ENCODE data around the gene HIP1.

HIP1 gene

GRCh38 chr7:75715864-75716263 lies 22.9 kb downstream of the HIP1 start:
- Histone ChIP-seq H3K36me3 (ENCODE audit: control insufficient read depth, low read length) (no peaks in the 10 kb centered on the region), H3K4me3 (ENCODE audit: low read length) (no peak overlapping the region), H3K9me3 (ENCODE audit: control insufficient read depth, insufficient read depth, low read length) (peaks cover 3% of the 10 kb centered on the region; the same call in 1 of the 2 replicates), H3F3A (ENCODE audit: control insufficient read depth, insufficient read depth) (no peaks in the 10 kb centered on the region), H3K9me2 (replicated peaks; ENCODE audit: control insufficient read depth, low read length) (no peaks in the 10 kb centered on the region), H4K20me1 (ENCODE audit: control insufficient read depth, insufficient read depth, low read depth, low read length) (no peaks in the 10 kb centered on the region), H3K4me2 (ENCODE audit: low read length) (no peak overlapping the region), H3K79me2 (ENCODE audit: control insufficient read depth, low read length) (no peaks in the 10 kb centered on the region), H3K27ac (ENCODE audit: low read depth, low read length) (no peak overlapping the region), H3K4me1 (ENCODE audit: control insufficient read depth, low read length) (peaks cover 16% of the 10 kb centered on the region), H3K27me3 (ENCODE audit: control insufficient read depth, low read length) (no peaks in the 10 kb centered on the region; the same call in 1 of the 2 replicates)
- no peak for TF ChIP-seq CTCF (IDR thresholded peaks at IDR 0.05; ENCODE audit: low read depth, low read length, poor library complexity, severe bottlenecking)
- no peak for TF ChIP-seq EZH2phosphoT487 (IDR thresholded peaks at IDR 0.05; ENCODE audit: borderline replicate concordance, low read length)

GRCh38 chr7:75712517-75713361 lies 26.0 kb downstream of the HIP1 start:
- no peak overlapping the region for H3K27ac ChIP-seq (ENCODE audit: low read depth, low read length)
- H3K27me3 ChIP-seq (ENCODE audit: control insufficient read depth, low read length) = no peaks in the 10 kb centered on the region; the same call in 1 of the 2 replicates
- H3F3A ChIP-seq (ENCODE audit: control insufficient read depth, insufficient read depth) = no peaks in the 10 kb centered on the region
- H3K4me3 ChIP-seq (ENCODE audit: low read length) = peak overlapping the region; percentile 35
- TF ChIP-seq EZH2phosphoT487 (IDR thresholded peaks at IDR 0.05; ENCODE audit: borderline replicate concordance, low read length) = no peak
- TF ChIP-seq CTCF (IDR thresholded peaks at IDR 0.05; ENCODE audit: low read depth, low read length, poor library complexity, severe bottlenecking) = no peak
- H3K9me2 ChIP-seq (replicated peaks; ENCODE audit: control insufficient read depth, low read length) = no peaks in the 10 kb centered on the region
- no peaks in the 10 kb centered on the region for H4K20me1 ChIP-seq (ENCODE audit: control insufficient read depth, insufficient read depth, low read depth, low read length)
- no peaks in the 10 kb centered on the region for H3K36me3 ChIP-seq (ENCODE audit: control insufficient read depth, low read length)
- H3K79me2 ChIP-seq (ENCODE audit: control insufficient read depth, low read length) = no peaks in the 10 kb centered on the region
- H3K9me3 ChIP-seq (ENCODE audit: control insufficient read depth, insufficient read depth, low read length) = peaks cover 27% of the 10 kb centered on the region
- peak overlapping the region; percentile 65 for H3K4me2 ChIP-seq (ENCODE audit: low read length)
- peaks cover 16% of the 10 kb centered on the region for H3K4me1 ChIP-seq (ENCODE audit: control insufficient read depth, low read length)

GRCh38 chr7:75711656-75712514 lies 26.9 kb downstream of the HIP1 start:
- Histone ChIP-seq H3K4me2 (ENCODE audit: low read length) (peak overlapping the region; percentile 65), H3K27me3 (ENCODE audit: control insufficient read depth, low read length) (no peaks in the 10 kb centered on the region; the same call in 1 of the 2 replicates), H3K27ac (ENCODE audit: low read depth, low read length) (no peak overlapping the region)

More at GRCh38 chr7:75711656-75712514, 26.9 kb downstream of the HIP1 start:
- Histone ChIP-seq H3K4me3 (ENCODE audit: low read length) (peak overlapping the region; percentile 35), H4K20me1 (ENCODE audit: control insufficient read depth, insufficient read depth, low read depth, low read length) (no peaks in the 10 kb centered on the region), H3K4me1 (ENCODE audit: control insufficient read depth, low read length) (peaks cover 16% of the 10 kb centered on the region), H3K9me3 (ENCODE audit: control insufficient read depth, insufficient read depth, low read length) (peaks cover 27% of the 10 kb centered on the region), H3K79me2 (ENCODE audit: control insufficient read depth, low read length) (no peaks in the 10 kb centered on the region), H3K36me3 (ENCODE audit: control insufficient read depth, low read length) (no peaks in the 10 kb centered on the region), H3K9me2 (replicated peaks; ENCODE audit: control insufficient read depth, low read length) (no peaks in the 10 kb centered on the region), H3F3A (ENCODE audit: control insufficient read depth, insufficient read depth) (no peaks in the 10 kb centered on the region)
- TF ChIP-seq CTCF (IDR thresholded peaks at IDR 0.05; ENCODE audit: low read depth, low read length, poor library complexity, severe bottlenecking) (no peak), EZH2phosphoT487 (IDR thresholded peaks at IDR 0.05; ENCODE audit: borderline replicate concordance, low read length) (no peak)
